IMR-90 (cell line): ENCODE data around the gene TNRC6B. TPM values are rescaled to one million over a fixed set of nuclear protein-coding genes. Genes with fewer than 3 reads are reported as not detected.

Source experiments
- ATAC-seq: fragments of 200-7000 bp; cut with Tn5 transposase; 2 replicates; pipeline ENCODE4 v1.9.1; 2020; ENCODE audit warnings: low read depth, mild to moderate bottlenecking, moderate library complexity
- BruUV-seq: library from RNA; stranded (reverse); fragments of 400-500 nt; replicated peaks from 2 replicates; lab custom pipeline; 2021; lab: Mats Ljungman, UMichigan
- CTCF ChIA-PET: fragments of 300-600 bp; formaldehyde crosslinking; extraction: SDS; loops from one replicate; lab custom pipeline; 2021; ENCODE audit warnings: antibody characterized with exemption; lab: Yijun Ruan, JAX
- POLR2A ChIA-PET: fragments of 300-600 bp; sonication (Branson Sonifier 250); formaldehyde crosslinking; loops from one replicate; lab custom pipeline; 2022; ENCODE audit warnings: antibody characterized with exemption; ENCODE audit not compliant: unreplicated experiment; lab: Charles Lee
- DNase-seq: peaks from one replicate; pipeline ENCODE4 v3.0.0; 2013
- H2AFZ ChIP-seq: replicated peaks from 2 replicates; pipeline ENCODE3; 2013; ENCODE audit warnings: low read length, mild to moderate bottlenecking; ENCODE audit not compliant: poor library complexity
- H2AK5ac ChIP-seq: 2 replicates; pipeline ENCODE4 v1.6.1; 2013; ENCODE audit warnings: low read depth, low read length, inconsistent platforms
- H2AK9ac ChIP-seq: replicated peaks from 2 replicates; pipeline ENCODE3; 2013; ENCODE audit warnings: mild to moderate bottlenecking, low read depth, low read length, moderate library complexity; ENCODE audit not compliant: poor library complexity
- H2BK120ac ChIP-seq: 2 replicates; pipeline ENCODE4 v1.6.1; 2013; ENCODE audit warnings: low read depth, low read length, inconsistent platforms
- H2BK15ac ChIP-seq: 3 replicates; pipeline ENCODE4 v1.6.1; 2013; ENCODE audit warnings: low read depth, low read length, inconsistent platforms
- H2BK20ac ChIP-seq: 2 replicates; pipeline ENCODE4 v1.6.1; 2013; ENCODE audit warnings: low read depth, mild to moderate bottlenecking, inconsistent platforms, low read length, moderate library complexity
- H2BK5ac ChIP-seq: 2 replicates; pipeline ENCODE4 v1.6.1; 2013; ENCODE audit warnings: mild to moderate bottlenecking, low read depth, low read length, inconsistent platforms; ENCODE audit not compliant: poor library complexity, severe bottlenecking
- H3K14ac ChIP-seq: replicated peaks from 2 replicates; pipeline ENCODE4 v1.6.1; 2013; ENCODE audit warnings: low read depth, low read length, inconsistent platforms
- H3K18ac ChIP-seq: 2 replicates; pipeline ENCODE4 v1.6.1; 2013; ENCODE audit warnings: low read depth, low read length, control low read depth
- H3K23ac ChIP-seq: 2 replicates; pipeline ENCODE4 v1.6.1; 2013; ENCODE audit warnings: low read depth, low read length, inconsistent platforms
- H3K27ac ChIP-seq: 2 replicates; pipeline ENCODE4 v1.5.1; 2013; ENCODE audit warnings: mild to moderate bottlenecking, control low read depth, low read length; ENCODE audit not compliant: insufficient read depth
- H3K27me3 ChIP-seq: 2 replicates; pipeline ENCODE4 v1.6.1; 2013; ENCODE audit warnings: low read length; ENCODE audit not compliant: control insufficient read depth, insufficient read depth
- H3K36me3 ChIP-seq: 2 replicates; pipeline ENCODE4 v1.6.1; 2013; ENCODE audit warnings: low read length, mixed read lengths; ENCODE audit not compliant: control insufficient read depth, insufficient read depth
- H3K4ac ChIP-seq: 2 replicates; pipeline ENCODE4 v1.6.1; 2013; ENCODE audit warnings: low read depth, low read length, inconsistent platforms
- H3K4me1 ChIP-seq: 2 replicates; pipeline ENCODE4 v1.6.1; 2013; ENCODE audit warnings: low read length, mixed read lengths; ENCODE audit not compliant: control insufficient read depth, insufficient read depth
- H3K4me2 ChIP-seq: 2 replicates; pipeline ENCODE4 v1.6.1; 2013; ENCODE audit warnings: low read depth, mild to moderate bottlenecking, control low read depth, low read length, moderate library complexity
- H3K4me3 ChIP-seq: 2 replicates; pipeline ENCODE4 v1.5.1; 2013; ENCODE audit warnings: low read depth, mild to moderate bottlenecking, control low read depth, low read length, moderate library complexity; ENCODE audit not compliant: insufficient read depth
- H3K56ac ChIP-seq: 2 replicates; pipeline ENCODE4 v1.6.1; 2013; ENCODE audit warnings: low read length, inconsistent platforms; ENCODE audit not compliant: insufficient read depth; ENCODE audit errors: extremely low read depth
- H3K79me1 ChIP-seq, 2 experiments: 2 replicates each; pipeline ENCODE4 v1.6.1; 2013; ENCODE audit warnings: low read length in 2 of 2, inconsistent platforms in 1 of 2, low read depth in 1 of 2
- H3K9ac ChIP-seq: 2 replicates; pipeline ENCODE4 v1.6.1; 2013; ENCODE audit warnings: low read depth, low read length, control low read depth
- H3K9me1 ChIP-seq: 2 replicates; pipeline ENCODE4 v1.6.1; 2013; ENCODE audit warnings: low read length, inconsistent platforms; ENCODE audit not compliant: insufficient read depth
- H3K9me3 ChIP-seq: 2 replicates; pipeline ENCODE4 v1.6.1; 2013; ENCODE audit warnings: low read length; ENCODE audit not compliant: control insufficient read depth, insufficient read depth
- H4K20me1 ChIP-seq: 2 replicates; pipeline ENCODE4 v1.6.1; 2013; ENCODE audit warnings: low read length, inconsistent platforms; ENCODE audit not compliant: insufficient read depth
- H4K5ac ChIP-seq: 2 replicates; pipeline ENCODE4 v1.6.1; 2013; ENCODE audit warnings: mild to moderate bottlenecking, low read depth, low read length, control low read depth
- H4K8ac ChIP-seq, 2 experiments: 2 replicates each; pipeline ENCODE4 v1.6.1; 2013; ENCODE audit warnings: low read depth in 2 of 2, low read length in 2 of 2, control low read depth in 1 of 2, inconsistent platforms in 1 of 2
- H4K91ac ChIP-seq: 2 replicates; pipeline ENCODE4 v1.6.1; 2013; ENCODE audit warnings: low read depth, low read length, inconsistent platforms; ENCODE audit not compliant: insufficient read depth
- CEBPB ChIP-seq: IDR thresholded peaks from 2 replicates; pipeline ENCODE4 v1.6.1; 2012; ENCODE audit warnings: low read depth, low read length, improper control_type of control experiment
- FOS ChIP-seq: fragments of 150-350 bp; IDR thresholded peaks from 2 replicates; pipeline ENCODE4 v1.6.1; 2016; ENCODE audit warnings: low read depth, low read length
- RAD21 ChIP-seq: IDR thresholded peaks from 2 replicates; pipeline ENCODE4 v1.6.1; 2012; ENCODE audit warnings: low read length, improper control_type of control experiment
- WGBS, 2 experiments: methylation state at CpG; one replicate each; pipeline versions ENCODE4 v1.1.5 to v1.1.7; 2013; ENCODE audit warnings: missing lambda C conversion rate in 2 of 2; ENCODE audit not compliant: insufficient read length in 1 of 2; ENCODE audit errors: extremely low coverage in 2 of 2; 5-methylcytosine and 5-hydroxymethylcytosine counted together
- dilution Hi-C: fragments of 300-500 bp; cut with HindIII; formaldehyde crosslinking; loops from one replicate; pipeline ENCODE4 v1.14.3; 2018; ENCODE audit warnings: low sequenced_read_pairs; ENCODE audit not compliant: unreplicated experiment
- in situ Hi-C: fragments of 300-500 bp; cut with MboI; formaldehyde crosslinking; loops from 3 replicates; pipeline ENCODE4 v1.14.3; 2019; ENCODE audit warnings: low sequenced_read_pairs, inconsistent platforms, mixed read lengths
- intact Hi-C: fragments of 100-400 bp; cut with micrococcal nuclease; formaldehyde crosslinking; loops from 2 replicates; pipeline ENCODE4 v1.10.0; 2022
- polyA plus RNA-seq, 3 experiments: library from polyadenylated mRNA; depleted of rRNA; stranded (reverse); fragments of >200 nt; gene quantifications; 2 replicates each; pipeline ENCODE4 v1.2.3, GENCODE V29; 2012; ENCODE audit warnings: low replicate concordance in 1 of 3
- total RNA-seq: library from RNA; depleted of rRNA; stranded (reverse); fragments of >200 nt; gene quantifications from 2 replicates; pipeline ENCODE4 v1.2.3, GENCODE V29; 2012
- TF ChIP-seq, protein P1 (sequence below): fragments of 150-350 bp; IDR thresholded peaks from 2 replicates; pipeline ENCODE4 v1.6.1; 2016; ENCODE audit warnings: low read depth, mild to moderate bottlenecking, low read length, moderate library complexity, borderline replicate concordance

TNRC6B gene
- total and polyA plus RNA-seq, 2 of the 4 experiments (the other 2 are of a cell fraction), result 3.9 to 17.0 TPM

DNA sequence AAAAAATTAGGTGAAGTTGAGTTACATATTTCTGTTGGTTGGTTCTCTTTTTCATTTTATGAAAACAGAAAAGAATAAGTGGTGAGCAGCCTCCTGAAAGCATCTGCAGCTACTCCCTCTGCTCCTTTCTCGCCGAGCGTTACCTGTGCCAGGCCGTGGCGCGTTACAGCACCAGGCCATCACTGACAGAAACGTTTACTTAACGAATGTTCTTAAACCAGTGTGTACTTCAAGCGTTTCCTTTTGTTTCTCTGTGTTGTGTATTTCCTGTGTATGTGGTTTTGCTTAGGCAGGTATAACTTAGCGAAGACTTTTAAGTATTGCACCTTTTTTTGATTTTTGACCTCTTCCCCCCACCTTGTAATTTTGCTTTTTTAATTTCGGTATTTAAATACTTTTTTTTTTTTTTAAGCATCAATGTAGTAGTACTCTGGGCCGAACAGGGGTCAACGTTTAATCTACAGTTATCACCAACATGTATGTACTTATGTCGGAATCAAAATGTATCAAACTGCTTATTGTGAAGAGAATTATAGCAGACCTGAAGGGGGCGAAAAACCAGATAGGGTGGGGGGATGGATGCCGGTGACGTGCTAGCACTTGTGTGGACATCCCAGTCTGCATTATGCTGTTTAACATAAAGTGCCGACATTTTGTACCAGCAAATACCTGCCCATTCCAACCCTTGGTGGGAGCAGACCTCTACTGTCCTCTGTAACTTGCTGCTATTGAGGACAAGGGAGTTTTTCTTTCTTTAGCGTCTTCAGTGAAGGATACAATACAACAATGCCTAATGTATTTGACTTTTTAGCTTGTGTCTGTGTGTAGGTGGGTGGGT, 147.0 kb downstream of the TNRC6B start:
- DNase-seq (no peak), ATAC-seq (no peak)
- Histone ChIP-seq H3K9ac (no peak overlapping the region), H3K56ac (no peak overlapping the region), H3K23ac (no peak overlapping the region), H2BK20ac (no peak overlapping the region), H3K27me3 (no peaks in the 10 kb centered on the region), H3K14ac (no peak overlapping the region), H3K18ac (no peak overlapping the region), H2BK5ac (no peak overlapping the region), H3K4me1 (peaks cover 14% of the 10 kb centered on the region), H4K8ac (no peak overlapping the region), H2BK15ac (no peak overlapping the region), H2BK120ac (no peak overlapping the region), H3K9me1 (peaks cover 16% of the 10 kb centered on the region), H4K91ac (no peak overlapping the region), H3K9me3 (no peaks in the 10 kb centered on the region), H4K20me1 (no peaks in the 10 kb centered on the region), H2AFZ (no peak overlapping the region), H3K27ac (no peak overlapping the region), H3K36me3 (peaks cover 27% of the 10 kb centered on the region), H3K4ac (no peak overlapping the region), H2AK5ac (no peak overlapping the region), H3K4me3 (no peak overlapping the region), H4K5ac (no peak overlapping the region), H2AK9ac (no peak overlapping the region), H3K79me1 (peaks cover 0 to 24% of the 10 kb centered on the region in 2 experiments; a peak in 2 of 4 replicates), H3K4me2 (no peak overlapping the region)
- CTCF ChIA-PET, result no interaction called here
- TF ChIP-seq CEBPB (no peak), RAD21 (no peak), FOS (no peak)
- TF ChIP-seq, protein P1, sequence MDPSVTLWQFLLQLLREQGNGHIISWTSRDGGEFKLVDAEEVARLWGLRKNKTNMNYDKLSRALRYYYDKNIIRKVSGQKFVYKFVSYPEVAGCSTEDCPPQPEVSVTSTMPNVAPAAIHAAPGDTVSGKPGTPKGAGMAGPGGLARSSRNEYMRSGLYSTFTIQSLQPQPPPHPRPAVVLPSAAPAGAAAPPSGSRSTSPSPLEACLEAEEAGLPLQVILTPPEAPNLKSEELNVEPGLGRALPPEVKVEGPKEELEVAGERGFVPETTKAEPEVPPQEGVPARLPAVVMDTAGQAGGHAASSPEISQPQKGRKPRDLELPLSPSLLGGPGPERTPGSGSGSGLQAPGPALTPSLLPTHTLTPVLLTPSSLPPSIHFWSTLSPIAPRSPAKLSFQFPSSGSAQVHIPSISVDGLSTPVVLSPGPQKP, result no peak
- no TSS peak for BruUV-seq
- in situ Hi-C loops (no loop called here), dilution Hi-C loops (no loop called here), intact Hi-C loops (no loop called here)
- 90% methylated on average over 2 of the region's 19 CpGs; no CpG with 5 or more reads in 1 of the 2 experiments for WGBS, 2 experiments
- POLR2A ChIA-PET, result no interaction called here
